Measurements from ENCODE around the gene ARHGAP33.
A peak's percentile ranks its signal among the peaks of the same experiment; 100 is the strongest.

The ARHGAP33 gene

GRCh38 chr19:35733180-35734125 lies 41.9 kb upstream of the ARHGAP33 start:
- H3K4me3 ChIP-seq (ENCODE audit: low read length): no peak overlapping the region

GRCh38 chr19:35734273-35734672 lies 41.1 kb upstream of the ARHGAP33 start:
- H3K36me3 ChIP-seq (ENCODE audit: control insufficient read depth, insufficient read depth, low read length): peaks cover 21% of the 10 kb centered on the region
- H3K27me3 ChIP-seq (ENCODE audit: control insufficient read depth, insufficient read depth, low read length): no peaks in the 10 kb centered on the region
- peaks cover 9% of the 10 kb centered on the region for H3K4me1 ChIP-seq (ENCODE audit: control insufficient read depth, insufficient read depth, low read length)
- no peaks in the 10 kb centered on the region for H3K9me3 ChIP-seq (ENCODE audit: control insufficient read depth, low read length)
- H3K4me3 ChIP-seq (ENCODE audit: low read length): no peak overlapping the region
- no peak overlapping the region for H3K9ac ChIP-seq (ENCODE audit: low read length)

More at GRCh38 chr19:35733180-35734125, 41.9 kb upstream of the ARHGAP33 start:
- Histone ChIP-seq H3K27me3 (ENCODE audit: control insufficient read depth, insufficient read depth, low read length) (no peaks in the 10 kb centered on the region), H3K9ac (ENCODE audit: low read length) (no peak overlapping the region), H3K36me3 (ENCODE audit: control insufficient read depth, insufficient read depth, low read length) (peaks cover 24% of the 10 kb centered on the region), H3K9me3 (ENCODE audit: control insufficient read depth, low read length) (no peaks in the 10 kb centered on the region), H3K4me1 (ENCODE audit: control insufficient read depth, insufficient read depth, low read length) (peaks cover 9% of the 10 kb centered on the region)

GRCh38 chr19:35734889-35735288 lies 40.5 kb upstream of the ARHGAP33 start:
- Histone ChIP-seq H3K36me3 (ENCODE audit: control insufficient read depth, insufficient read depth, low read length) (peaks cover 16% of the 10 kb centered on the region), H3K9me3 (ENCODE audit: control insufficient read depth, low read length) (no peaks in the 10 kb centered on the region)

GRCh38 chr19:35736913-35737886 lies 38.2 kb upstream of the ARHGAP33 start:
- Histone ChIP-seq H3K4me3 (ENCODE audit: low read length) (no peak overlapping the region), H3K4me1 (ENCODE audit: control insufficient read depth, insufficient read depth, low read length) (peaks cover 8% of the 10 kb centered on the region), H3K36me3 (ENCODE audit: control insufficient read depth, insufficient read depth, low read length) (peaks cover 10% of the 10 kb centered on the region)

More at GRCh38 chr19:35734889-35735288, 40.5 kb upstream of the ARHGAP33 start:
- Histone ChIP-seq H3K27me3 (ENCODE audit: control insufficient read depth, insufficient read depth, low read length) (no peaks in the 10 kb centered on the region), H3K4me3 (ENCODE audit: low read length) (no peak overlapping the region), H3K4me1 (ENCODE audit: control insufficient read depth, insufficient read depth, low read length) (peaks cover 14% of the 10 kb centered on the region), H3K9ac (ENCODE audit: low read length) (no peak overlapping the region)

GRCh38 chr19:35738021-35738886 lies 37.1 kb upstream of the ARHGAP33 start:
- Histone ChIP-seq H3K36me3 (ENCODE audit: control insufficient read depth, insufficient read depth, low read length) (peaks cover 10% of the 10 kb centered on the region), H3K4me1 (ENCODE audit: control insufficient read depth, insufficient read depth, low read length) (peaks cover 8% of the 10 kb centered on the region)

More at GRCh38 chr19:35736913-35737886, 38.2 kb upstream of the ARHGAP33 start:
- Histone ChIP-seq H3K27me3 (ENCODE audit: control insufficient read depth, insufficient read depth, low read length) (no peaks in the 10 kb centered on the region), H3K9ac (ENCODE audit: low read length) (no peak overlapping the region), H3K9me3 (ENCODE audit: control insufficient read depth, low read length) (no peaks in the 10 kb centered on the region)

GRCh38 chr19:35738887-35739229 lies 36.5 kb upstream of the ARHGAP33 start:
- H3K4me3 ChIP-seq (ENCODE audit: low read length): no peak overlapping the region
- peaks cover 11% of the 10 kb centered on the region for H3K4me1 ChIP-seq (ENCODE audit: control insufficient read depth, insufficient read depth, low read length)
- H3K9me3 ChIP-seq (ENCODE audit: control insufficient read depth, low read length): no peaks in the 10 kb centered on the region
- peaks cover 6% of the 10 kb centered on the region for H3K36me3 ChIP-seq (ENCODE audit: control insufficient read depth, insufficient read depth, low read length)
- no peak overlapping the region for H3K9ac ChIP-seq (ENCODE audit: low read length)
- no peaks in the 10 kb centered on the region for H3K27me3 ChIP-seq (ENCODE audit: control insufficient read depth, insufficient read depth, low read length)

More at GRCh38 chr19:35738021-35738886, 37.1 kb upstream of the ARHGAP33 start:
- H3K9me3 ChIP-seq (ENCODE audit: control insufficient read depth, low read length): no peaks in the 10 kb centered on the region
- H3K4me3 ChIP-seq (ENCODE audit: low read length): no peak overlapping the region
- H3K9ac ChIP-seq (ENCODE audit: low read length): no peak overlapping the region
- H3K27me3 ChIP-seq (ENCODE audit: control insufficient read depth, insufficient read depth, low read length): no peaks in the 10 kb centered on the region

GRCh38 chr19:35739275-35740107 lies 35.9 kb upstream of the ARHGAP33 start:
- H3K27me3 ChIP-seq (ENCODE audit: control insufficient read depth, insufficient read depth, low read length): no peaks in the 10 kb centered on the region
- H3K36me3 ChIP-seq (ENCODE audit: control insufficient read depth, insufficient read depth, low read length): peaks cover 4% of the 10 kb centered on the region
- H3K9ac ChIP-seq (ENCODE audit: low read length): no peak overlapping the region
- peaks cover 17% of the 10 kb centered on the region for H3K4me1 ChIP-seq (ENCODE audit: control insufficient read depth, insufficient read depth, low read length)
- H3K4me3 ChIP-seq (ENCODE audit: low read length): peak overlapping the region; percentile 69
- no peaks in the 10 kb centered on the region for H3K9me3 ChIP-seq (ENCODE audit: control insufficient read depth, low read length)

- H3K9ac ChIP-seq (ENCODE audit: low read length): no peak overlapping the region
- H3K4me1 ChIP-seq (ENCODE audit: control insufficient read depth, insufficient read depth, low read length): peaks cover 18% of the 10 kb centered on the region
- H3K9me3 ChIP-seq (ENCODE audit: control insufficient read depth, low read length): no peaks in the 10 kb centered on the region
- peak overlapping the region; percentile 69 for H3K4me3 ChIP-seq (ENCODE audit: low read length)
- no peaks in the 10 kb centered on the region for H3K27me3 ChIP-seq (ENCODE audit: control insufficient read depth, insufficient read depth, low read length)
- peaks cover 4% of the 10 kb centered on the region for H3K36me3 ChIP-seq (ENCODE audit: control insufficient read depth, insufficient read depth, low read length)
Observed at GRCh38 chr19:35740108-35740422, 35.3 kb upstream of the ARHGAP33 start.

- H3K36me3 ChIP-seq (ENCODE audit: control insufficient read depth, insufficient read depth, low read length): peaks cover 4% of the 10 kb centered on the region
Observed at GRCh38 chr19:35740423-35741202, 34.8 kb upstream of the ARHGAP33 start.

GRCh38 chr19:35741203-35741515 lies 34.2 kb upstream of the ARHGAP33 start:
- Histone ChIP-seq H3K4me1 (ENCODE audit: control insufficient read depth, insufficient read depth, low read length) (peaks cover 23% of the 10 kb centered on the region), H3K27me3 (ENCODE audit: control insufficient read depth, insufficient read depth, low read length) (no peaks in the 10 kb centered on the region), H3K36me3 (ENCODE audit: control insufficient read depth, insufficient read depth, low read length) (peaks cover 4% of the 10 kb centered on the region), H3K9me3 (ENCODE audit: control insufficient read depth, low read length) (no peaks in the 10 kb centered on the region), H3K4me3 (ENCODE audit: low read length) (peak overlapping the region; percentile 69), H3K9ac (ENCODE audit: low read length) (peak overlapping the region; percentile 52)

More at GRCh38 chr19:35740423-35741202, 34.8 kb upstream of the ARHGAP33 start:
- Histone ChIP-seq H3K4me1 (ENCODE audit: control insufficient read depth, insufficient read depth, low read length) (peaks cover 18% of the 10 kb centered on the region), H3K4me3 (ENCODE audit: low read length) (peak overlapping the region; percentile 69), H3K9me3 (ENCODE audit: control insufficient read depth, low read length) (no peaks in the 10 kb centered on the region), H3K9ac (ENCODE audit: low read length) (peak overlapping the region; percentile 52), H3K27me3 (ENCODE audit: control insufficient read depth, insufficient read depth, low read length) (no peaks in the 10 kb centered on the region)

Data from mucosa of stomach (tissue), 1 donor.